Fibroblast of the aortic adventitia (primary cell): ENCODE results near the gene CLCN4. TPM values are rescaled to one million over a fixed set of nuclear protein-coding genes. Genes with fewer than 3 reads are reported as not detected.

Experiments
- DNase-seq: peaks from one replicate; pipeline ENCODE4 v3.0.0-alpha.2; 2010; ENCODE audit warnings: low read depth
- H3K4me3 ChIP-seq: 2 replicates; pipeline ENCODE4 v1.5.1; 2011; ENCODE audit warnings: low read depth, mild to moderate bottlenecking, control low read depth, low read length, moderate library complexity
- total RNA-seq: library from RNA; depleted of rRNA; stranded (reverse); fragments of >200 nt; gene quantifications from 2 replicates; pipeline ENCODE4 v1.2.3, GENCODE V29; 2012; ENCODE audit warnings: low replicate concordance
- TF ChIP-seq, protein P1 (sequence below): IDR thresholded peaks from 2 replicates; pipeline ENCODE4 v1.5.1; 2011; ENCODE audit warnings: mild to moderate bottlenecking, low read length, control low read depth, inconsistent platforms; ENCODE audit not compliant: insufficient read depth

The CLCN4 gene
- total RNA-seq = 6.7 and 15.1 TPM in 2 replicates

DNA sequence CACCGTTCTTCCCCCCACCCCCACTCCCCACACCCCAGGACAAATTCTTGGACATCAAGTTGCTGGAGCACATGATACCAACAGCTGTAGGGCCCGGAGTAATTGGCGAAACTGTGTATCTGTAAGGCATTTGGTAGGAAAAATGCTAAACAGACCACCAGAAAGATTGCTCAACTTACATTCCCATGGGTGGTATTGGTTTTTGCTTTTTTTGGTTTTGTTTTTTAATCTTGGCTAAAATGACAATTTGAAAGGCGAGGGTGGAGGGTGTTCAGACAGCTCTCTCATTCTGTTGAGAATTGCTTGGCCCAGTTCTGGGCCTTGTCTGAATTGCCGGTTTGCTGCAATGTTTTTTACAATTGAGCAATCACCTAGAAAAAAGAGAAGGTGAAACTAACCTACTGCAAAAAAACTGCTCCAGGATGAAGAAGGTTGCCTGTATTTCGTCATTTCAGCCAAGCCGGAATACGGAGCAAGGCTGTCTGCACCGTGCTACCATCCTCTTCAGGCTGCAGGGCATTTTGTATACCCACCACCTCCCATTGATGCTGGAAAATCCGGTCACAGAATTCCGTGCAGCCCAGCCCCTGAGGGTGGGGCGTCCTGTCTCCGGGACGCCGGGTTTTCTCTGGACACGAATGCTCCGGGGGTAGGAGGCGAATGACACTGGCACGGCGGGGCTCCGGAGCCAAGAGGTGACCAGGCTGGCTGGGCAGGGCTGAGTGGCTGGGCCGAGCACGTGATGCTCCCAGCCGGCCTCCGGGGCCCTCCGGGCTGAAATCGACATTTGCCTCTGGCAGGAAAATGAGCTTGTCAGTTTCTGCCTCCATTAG is at the start of gene CLCN4:
TSS of gene CLCN4 (plus strand) at position 777 of the 833 bp plus-strand sequence. CDS start 28,058 bp downstream, outside the sequence.
- TF ChIP-seq, protein P1, sequence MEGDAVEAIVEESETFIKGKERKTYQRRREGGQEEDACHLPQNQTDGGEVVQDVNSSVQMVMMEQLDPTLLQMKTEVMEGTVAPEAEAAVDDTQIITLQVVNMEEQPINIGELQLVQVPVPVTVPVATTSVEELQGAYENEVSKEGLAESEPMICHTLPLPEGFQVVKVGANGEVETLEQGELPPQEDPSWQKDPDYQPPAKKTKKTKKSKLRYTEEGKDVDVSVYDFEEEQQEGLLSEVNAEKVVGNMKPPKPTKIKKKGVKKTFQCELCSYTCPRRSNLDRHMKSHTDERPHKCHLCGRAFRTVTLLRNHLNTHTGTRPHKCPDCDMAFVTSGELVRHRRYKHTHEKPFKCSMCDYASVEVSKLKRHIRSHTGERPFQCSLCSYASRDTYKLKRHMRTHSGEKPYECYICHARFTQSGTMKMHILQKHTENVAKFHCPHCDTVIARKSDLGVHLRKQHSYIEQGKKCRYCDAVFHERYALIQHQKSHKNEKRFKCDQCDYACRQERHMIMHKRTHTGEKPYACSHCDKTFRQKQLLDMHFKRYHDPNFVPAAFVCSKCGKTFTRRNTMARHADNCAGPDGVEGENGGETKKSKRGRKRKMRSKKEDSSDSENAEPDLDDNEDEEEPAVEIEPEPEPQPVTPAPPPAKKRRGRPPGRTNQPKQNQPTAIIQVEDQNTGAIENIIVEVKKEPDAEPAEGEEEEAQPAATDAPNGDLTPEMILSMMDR = no peak
- DNase-seq = peak; percentile 72
- H3K4me3 ChIP-seq = peak within 1 kb of the TSS; percentile 43

DNA sequence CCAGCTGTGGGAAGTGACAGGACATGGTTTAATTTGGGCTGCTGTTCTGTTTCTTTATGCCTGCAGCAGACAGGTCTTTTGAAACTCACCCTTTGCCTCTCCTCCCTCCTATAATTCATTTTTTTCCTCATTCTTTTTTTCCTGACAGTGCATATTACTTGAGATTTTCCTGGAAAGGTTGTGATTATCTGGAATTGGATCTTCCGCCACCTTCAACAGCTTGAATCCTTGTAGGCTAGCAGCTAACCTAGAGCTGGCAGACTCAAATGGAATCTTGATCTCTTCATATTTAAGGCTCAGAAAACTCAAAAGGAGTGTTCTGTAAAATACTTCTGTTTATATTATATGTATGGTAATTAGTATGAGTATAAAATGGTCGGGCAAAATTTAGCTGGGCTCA is 49.3 kb upstream of the CLCN4 start:
- DNase-seq = no peak
- TF ChIP-seq, protein P1 = no peak
- H3K4me3 ChIP-seq = no peak overlapping the region

DNA sequence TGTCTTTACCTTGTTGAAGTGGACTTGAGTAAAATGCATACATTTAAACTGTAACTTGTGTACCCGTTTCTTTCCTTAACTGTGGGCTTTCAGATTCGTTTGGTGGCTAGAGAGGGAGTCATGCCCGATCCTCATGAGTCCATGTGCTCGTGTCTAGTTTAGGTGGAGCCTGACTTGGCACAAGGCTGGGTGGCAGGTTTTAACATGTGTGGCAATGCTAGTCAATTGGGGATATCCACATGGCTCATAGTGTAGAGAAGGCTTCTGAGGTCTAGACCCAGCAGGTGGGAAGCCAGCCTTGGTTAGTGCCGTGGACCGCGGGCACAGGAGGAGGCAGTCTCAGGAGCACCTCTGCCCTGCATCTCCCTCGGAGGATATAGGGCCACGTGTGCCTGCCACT is 48.5 kb upstream of the CLCN4 start:
- DNase-seq = no peak
- TF ChIP-seq, protein P1 = no peak
- no peak overlapping the region for H3K4me3 ChIP-seq

DNA sequence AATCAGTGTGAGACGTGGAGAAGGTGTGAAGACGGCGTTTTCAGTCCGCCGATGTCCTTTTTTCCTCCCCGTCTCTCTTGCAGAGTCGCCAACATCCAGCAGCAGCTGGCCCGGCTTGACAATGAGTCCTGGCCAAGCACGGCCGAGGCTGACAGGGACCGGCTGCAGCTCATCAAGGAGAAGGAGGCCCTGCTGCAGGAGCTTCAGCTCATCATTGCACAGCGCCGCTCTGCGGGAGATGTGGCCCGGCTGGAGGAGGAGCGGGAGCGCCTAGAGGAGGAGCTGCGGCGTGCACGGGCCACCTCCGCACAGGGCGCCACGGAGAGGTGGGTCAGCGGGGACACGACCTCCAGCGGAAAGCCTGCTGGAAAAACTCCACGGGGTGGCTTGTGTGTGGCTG is 47.1 kb upstream of the CLCN4 start:
- TF ChIP-seq, protein P1 = no peak
- no peak for DNase-seq
- H3K4me3 ChIP-seq = no peak overlapping the region

DNA sequence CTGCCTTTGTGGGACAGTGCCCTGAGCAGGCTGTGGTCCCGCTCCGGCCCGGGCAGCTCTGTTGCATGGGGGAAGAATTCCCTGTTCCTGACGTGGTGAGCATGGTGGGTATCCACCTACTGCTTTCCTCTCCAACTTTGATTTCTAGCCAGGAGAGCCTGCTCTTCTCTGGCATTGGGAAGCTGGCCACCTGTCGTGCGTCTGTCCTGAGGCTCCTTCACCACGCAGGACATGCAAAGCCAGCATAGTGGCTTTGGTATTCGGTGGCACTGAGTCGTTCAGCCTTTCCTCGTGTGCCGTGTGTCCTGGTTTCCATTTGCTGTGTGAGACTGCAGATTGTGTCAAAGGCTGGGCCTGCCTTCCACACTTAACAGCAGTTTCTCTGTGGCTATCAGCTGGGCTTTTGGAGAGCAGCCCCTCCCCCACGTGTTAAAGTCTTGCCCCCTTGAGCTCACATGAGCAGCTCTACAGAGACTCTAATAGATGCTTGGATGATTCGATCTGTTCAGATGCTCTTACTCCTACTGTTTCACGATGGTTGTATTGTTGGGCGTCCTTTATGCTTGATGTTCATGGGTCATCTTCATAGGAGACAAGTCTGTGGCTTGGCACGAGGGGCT is 46.3 kb upstream of the CLCN4 start:
- DNase-seq = no peak
- H3K4me3 ChIP-seq = no peak overlapping the region
- TF ChIP-seq, protein P1 = no peak

DNA sequence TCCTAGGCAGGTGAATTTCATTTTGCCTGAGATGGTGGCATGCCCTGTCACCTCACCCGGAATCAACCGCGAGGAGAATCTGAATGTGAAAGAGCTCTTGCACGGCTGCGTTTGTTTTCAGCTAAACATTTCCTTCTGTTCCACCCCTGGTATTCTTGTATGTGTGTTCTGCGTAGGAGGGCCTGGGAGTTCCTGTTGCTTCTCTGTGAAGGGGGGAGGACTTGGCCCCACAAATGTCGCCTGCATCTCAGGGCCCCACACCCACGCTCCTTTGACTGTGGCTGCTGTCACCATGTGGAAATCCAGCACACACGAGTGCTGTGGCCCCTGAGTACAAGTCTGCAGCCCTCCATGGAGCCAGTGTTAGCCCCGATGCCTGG is 45.8 kb upstream of the CLCN4 start:
- no peak for DNase-seq
- H3K4me3 ChIP-seq = no peak overlapping the region
- TF ChIP-seq, protein P1 = no peak
